K562 (cell line): Measurements from ENCODE around the gene SVBP. TPM values are rescaled to one million over a fixed set of nuclear protein-coding genes. Genes with fewer than 3 reads are reported as not detected.

Source experiments
- ATAC-seq: fragments of 200-7000 bp; cut with Tn5 transposase; 3 replicates; pipeline ENCODE4 v1.9.1; 2020; ENCODE audit warnings: moderate library complexity
- BruUV-seq: library from RNA; stranded (reverse); fragments of 400-500 nt; replicated peaks from 2 replicates; lab custom pipeline; 2021; lab: Mats Ljungman, UMichigan
- CTCF ChIA-PET: fragments of 300-600 bp; formaldehyde crosslinking; extraction: SDS; loops from one replicate; lab custom pipeline; 2021; ENCODE audit warnings: low intra/inter-chr PET ratio; lab: Yijun Ruan, JAX
- POLR2A ChIA-PET: fragments of 300-600, 350-650 bp; sonication (Branson Sonifier 250); formaldehyde crosslinking; extraction: SDS; loops from one replicate; lab custom pipeline; 2021; ENCODE audit warnings: antibody characterized with exemption, inconsistent platforms; lab: Yijun Ruan, JAX
- DNase-seq, 4 experiments: peaks; one replicate each; pipeline versions ENCODE4 v3.0.0 to v3.0.0-alpha.2; 2011 to 2018; ENCODE audit warnings: low spot score in 3 of 4, mixed read lengths in 3 of 4; ENCODE audit errors: extremely low read depth in 1 of 4
- FAIRE-seq: peaks from 2 replicates; lab custom pipeline; 2011; peaks lifted over from hg19 to GRCh38; lab: Jason Lieb, UNC
- H2AFZ ChIP-seq: 2 replicates; pipeline ENCODE4 v1.6.0; 2011; ENCODE audit warnings: low read depth, low read length, control low read depth, inconsistent platforms
- H3K27ac ChIP-seq: fragments of 200-600 bp; 3 replicates; pipeline ENCODE4 v1.8.0; 2011; ENCODE audit warnings: low read depth, mild to moderate bottlenecking, control low read depth, inconsistent platforms, low read length, moderate library complexity, mixed read lengths; ENCODE audit errors: extremely low read depth
- H3K27me3 ChIP-seq, 2 experiments: fragments of 300-600 bp in 1 of 2; 2 replicates in 1 of 2; 3 replicates in 1 of 2; pipeline versions ENCODE4 v1.6.0 to v1.8.0; 2011; ENCODE audit warnings: inconsistent platforms in 2 of 2, low read length in 2 of 2, mild to moderate bottlenecking in 1 of 2, mixed read lengths in 1 of 2, moderate library complexity in 1 of 2; ENCODE audit not compliant: control insufficient read depth in 2 of 2, insufficient read depth in 2 of 2
- H3K36me3 ChIP-seq: fragments of 300-600 bp; 3 replicates; pipeline ENCODE4 v1.8.0; 2011; ENCODE audit warnings: mild to moderate bottlenecking, low read length, inconsistent platforms; ENCODE audit not compliant: control insufficient read depth, insufficient read depth
- H3K4me1 ChIP-seq, 2 experiments: fragments of 200-600 bp in 1 of 2; replicated peaks in 1 of 2; 2 replicates in 1 of 2; 3 replicates in 1 of 2; pipeline versions ENCODE4 v1.5.1 to v1.8.0; 2011; ENCODE audit warnings: inconsistent platforms in 2 of 2, low read length in 2 of 2, mild to moderate bottlenecking in 1 of 2, mixed read lengths in 1 of 2, moderate library complexity in 1 of 2; ENCODE audit not compliant: control insufficient read depth in 2 of 2, insufficient read depth in 2 of 2
- H3K4me2 ChIP-seq: 2 replicates; pipeline ENCODE4 v1.6.1; 2011; ENCODE audit warnings: low read length, control low read depth, inconsistent platforms, mixed read lengths; ENCODE audit not compliant: insufficient read depth
- H3K4me3 ChIP-seq: fragments of 200-600 bp; sonication (generic), shearing (Covaris generic); 2 replicates; pipeline ENCODE4 v1.5.1; 2016; ENCODE audit warnings: control low read depth, inconsistent platforms
- H3K79me2 ChIP-seq: fragments of 200-600 bp; 3 replicates; pipeline ENCODE4 v1.8.0; 2011; ENCODE audit warnings: low read length, inconsistent platforms; ENCODE audit not compliant: control insufficient read depth, insufficient read depth
- H3K9ac ChIP-seq, 2 experiments: 2 replicates each; pipeline versions ENCODE4 v1.6.0 to v1.6.1; 2011; ENCODE audit warnings: low read depth in 2 of 2, low read length in 2 of 2, control low read depth in 1 of 2, inconsistent platforms in 1 of 2, mild to moderate bottlenecking in 1 of 2, mixed read lengths in 1 of 2; ENCODE audit not compliant: insufficient read depth in 1 of 2
- H3K9me1 ChIP-seq: one replicate; pipeline ENCODE4 v1.6.0; 2011; ENCODE audit warnings: inconsistent platforms, mild to moderate bottlenecking, low read length, moderate library complexity; ENCODE audit not compliant: control insufficient read depth, insufficient read depth
- H3K9me3 ChIP-seq: replicated peaks from 2 replicates; pipeline ENCODE4 v1.5.1; 2011; ENCODE audit warnings: low read depth, low read length, inconsistent platforms; ENCODE audit not compliant: control insufficient read depth, insufficient read depth
- H4K20me1 ChIP-seq: replicated peaks from 2 replicates; pipeline ENCODE4 v1.6.1; 2011; ENCODE audit warnings: low read length, inconsistent platforms, mixed read lengths; ENCODE audit not compliant: control insufficient read depth, insufficient read depth
- CAMTA2 ChIP-seq: fragments of 250-450 bp; sonication (Bioruptor Pico); conservative IDR thresholded peaks from 2 replicates; pipeline ENCODE4 v1.5.1; 2022
- ESRRA ChIP-seq: fragments of 450-650 bp; IDR thresholded peaks from 2 replicates; pipeline ENCODE4 v1.6.1; 2014; ENCODE audit warnings: low read depth, mild to moderate bottlenecking, moderate library complexity, borderline replicate concordance
- HDAC3 ChIP-seq: fragments of 450-650 bp; IDR thresholded peaks from 2 replicates; pipeline ENCODE4 v1.6.1; 2018; ENCODE audit warnings: borderline replicate concordance, mild to moderate bottlenecking, moderate library complexity; ENCODE audit not compliant: partially characterized antibody
- MXD1 ChIP-seq: fragments of 250-450 bp; sonication (Bioruptor Pico); IDR thresholded peaks from 2 replicates; pipeline ENCODE4 v1.8.0; 2021; ENCODE audit warnings: borderline replicate concordance, mild to moderate bottlenecking, moderate library complexity; ENCODE audit not compliant: poor library complexity, severe bottlenecking
- PCBP1 ChIP-seq: fragments of 200-400 bp; formaldehyde crosslinking; IDR thresholded peaks from 2 replicates; pipeline ENCODE4 v1.6.1; 2018; ENCODE audit warnings: mild to moderate bottlenecking, low read depth, low read length; ENCODE audit not compliant: poor library complexity, severe bottlenecking
- POLR2G ChIP-seq: fragments of 200-400 bp; formaldehyde crosslinking; IDR thresholded peaks from 2 replicates; pipeline ENCODE4 v1.6.1; 2017; ENCODE audit warnings: low read depth, mild to moderate bottlenecking, antibody characterized with exemption, low read length, moderate library complexity
- PPARD ChIP-seq: fragments of 250-450 bp; sonication (Bioruptor Pico); IDR thresholded peaks from 2 replicates; pipeline ENCODE4 v1.8.0; 2022; ENCODE audit warnings: inconsistent platforms, mild to moderate bottlenecking, moderate library complexity
- TRIM28 ChIP-seq: fragments of 450-650 bp; IDR thresholded peaks from 2 replicates; pipeline ENCODE4 v1.6.1; 2017
- USF1 ChIP-seq: sonication (generic); formaldehyde crosslinking; IDR thresholded peaks from 2 replicates; pipeline ENCODE4 v1.9.0; 2022; ENCODE audit warnings: mild to moderate bottlenecking, missing genetic modification reagents
- ZNF407 ChIP-seq: fragments of 450-650 bp; IDR thresholded peaks from 2 replicates; pipeline ENCODE4 v1.6.1; 2016; ENCODE audit warnings: low read depth
- ZNF696 ChIP-seq: fragments of 250-450 bp; sonication (Bioruptor Pico); conservative IDR thresholded peaks from 2 replicates; pipeline ENCODE4 v1.4.0; 2020; ENCODE audit warnings: mild to moderate bottlenecking, moderate library complexity
- WGBS: fragments of 100-300 bp; shearing (Covaris generic); methylation state at CpG from one replicate; pipeline ENCODE4 v1.1.6; 2016; ENCODE audit warnings: low coverage, mixed read lengths; ENCODE audit not compliant: insufficient coverage; ENCODE audit errors: missing lambda C conversion rate; 5-methylcytosine and 5-hydroxymethylcytosine counted together
- in situ Hi-C: fragments of 300-500 bp; cut with MboI; formaldehyde crosslinking; loops from 4 replicates; pipeline ENCODE4 v1.15.0; 2018; ENCODE audit warnings: inconsistent platforms, mixed read lengths
- intact Hi-C: fragments of 100-400 bp; cut with micrococcal nuclease; formaldehyde crosslinking; loops from 2 replicates; pipeline ENCODE4 v1.14.2; 2022
- polyA plus RNA-seq, 8 experiments: library from polyadenylated mRNA; depleted of rRNA in 4 of 8; stranded (reverse) in 5 of 8; unstranded in 3 of 8; fragments of >200 nt; fragmentation: Nextera tagmentation in 2 of 8; fragmentation: Illumina TruSeq in 1 of 8; extraction: Ambion mirVana in 2 of 8; extraction: Trizol in 1 of 8; gene quantifications; 2 replicates each; pipeline versions ENCODE4 v1.2.1 to v1.2.3, GENCODE V29; 2011 to 2014; ENCODE audit warnings: inconsistent platforms in 1 of 8, missing spikeins in 1 of 8
- total RNA-seq, 7 experiments: library from RNA; depleted of rRNA in 6 of 7; stranded (reverse); fragments of >200 nt in 6 of 7; fragmentation: Illumina TruSeq in 2 of 7; extraction: Trizol in 2 of 7; gene quantifications; 2 replicates each; pipeline versions ENCODE4 v1.2.1 to v1.2.3, GENCODE V29; 2011 to 2021; ENCODE audit warnings: low replicate concordance in 1 of 7

Gene SVBP
- total and polyA plus RNA-seq, 9 of the 15 experiments (the other 6 are each of a cell fraction or from before 2014, with no cell fraction given): 31.7 to 49.7 (median 40.0) TPM

GRCh38 chr1:42784946-42785693, 32.1 kb downstream of the SVBP start, which contains the start of gene TMEM269:
TMEM269 (plus strand) TSS chr1:42784991; CDS start chr1:42789894, 4,903 bp downstream.
- no TSS peak for BruUV-seq
- intact Hi-C loops (no loop called here), in situ Hi-C loops (loop anchor here (5.0 kb wide), 1 partner anchor 137 kb away; no protein-coding TSS in a partner anchor)
- no peaks in the 10 kb centered on the region for H3K9me1 ChIP-seq
- TF ChIP-seq PCBP1: peak; percentile 35
- no peak for TF ChIP-seq ZNF696 (CRISPR knock-in tag)
- TF ChIP-seq HDAC3: no peak
- TF ChIP-seq PPARD: no peak
- no peak for TF ChIP-seq MXD1 (CRISPR knock-in tag)
- TF ChIP-seq POLR2G: peak; percentile 71
- TF ChIP-seq USF1 (CRISPR knock-in tag): no peak
- no peak for TF ChIP-seq ZNF407
- no peak for TF ChIP-seq TRIM28
- no peak for TF ChIP-seq ESRRA
- no peak for TF ChIP-seq CAMTA2 (CRISPR knock-in tag)
- H3K27me3 ChIP-seq: no peaks in the 10 kb centered on the region
- H3K4me3 ChIP-seq: no peak within 1 kb of the TSS
- H3K9me3 ChIP-seq: no peaks in the 10 kb centered on the region
- H4K20me1 ChIP-seq: no peaks in the 10 kb centered on the region
- no peak within 1 kb of the TSS for H3K4me2 ChIP-seq
- ChIA-PET CTCF (no interaction called here), POLR2A (interaction anchor here (0.7 to 2.7 kb wide), 3 partner anchors 8 to 550 kb away, joined by 3 to 11 read pairs (median 5); no protein-coding TSS in a partner anchor)
- no peaks in the 10 kb centered on the region for H3K79me2 ChIP-seq
- H2AFZ ChIP-seq: no peak within 1 kb of the TSS
- no peak for FAIRE-seq
- WGBS: 94% methylated on average over 38 of the region's 54 CpGs
- no peak for DNase-seq
- H3K4me1 ChIP-seq: peaks cover 0 to 15% of the 10 kb centered on the region in 2 experiments; a peak in 3 of 5 replicates
- H3K9ac ChIP-seq: no peak within 1 kb of the TSS
- ATAC-seq: no peak
- H3K27ac ChIP-seq: no peak within 1 kb of the TSS
- H3K36me3 ChIP-seq: peaks cover 28% of the 10 kb centered on the region
